B cell (primary cell): ENCODE measurements around the gene CADM1. TPM values are rescaled to one million over a fixed set of nuclear protein-coding genes. Genes with fewer than 3 reads are reported as not detected.

Experiments
- ATAC-seq: fragments of 200-7000 bp; cut with Tn5 transposase; one replicate; pipeline ENCODE4 v1.10.0; 2021; ENCODE audit warnings: low read depth, mild to moderate bottlenecking, moderate number of reproducible peaks, moderate library complexity
- CTCF ChIA-PET: fragments of 350-600 bp; sonication (Branson Sonifier 250); formaldehyde crosslinking; loops from one replicate; lab custom pipeline; 2021; ENCODE audit warnings: antibody characterized with exemption, inconsistent platforms; lab: Charles Lee
- POLR2A ChIA-PET: fragments of 350-600 bp; sonication (Branson Sonifier 250); formaldehyde crosslinking; loops from one replicate; lab custom pipeline; 2021; ENCODE audit warnings: antibody characterized with exemption; lab: Charles Lee
- DNase-seq: peaks from one replicate; pipeline ENCODE4 v3.0.0; 2013
- H2AFZ ChIP-seq: 2 replicates; pipeline ENCODE4 v1.6.1; 2012; ENCODE audit warnings: mild to moderate bottlenecking, low read depth, low read length; ENCODE audit not compliant: insufficient read depth, poor library complexity, severe bottlenecking
- H3K27ac ChIP-seq, 2 donors: 1 replicate in 1 of 2; 2 replicates in 1 of 2; pipeline ENCODE4 v1.5.1; 2012 to 2013; ENCODE audit warnings: low read length in 2 of 2, mild to moderate bottlenecking in 2 of 2, moderate library complexity in 1 of 2
- H3K27me3 ChIP-seq, 4 experiments: fragments of 200-600 bp in 1 of 4; sonication (generic) in 1 of 4; replicated peaks in 1 of 4; 1 replicate in 2 of 4; 2 replicates in 2 of 4; pipeline versions ENCODE4 v1.6.1 to v1.7.0; 2013 to 2016; ENCODE audit warnings: low read length in 3 of 4, mild to moderate bottlenecking in 2 of 4, mixed read lengths in 1 of 4, moderate library complexity in 1 of 4; ENCODE audit not compliant: insufficient read depth in 4 of 4, control insufficient read depth in 3 of 4; ENCODE audit errors: control extremely low read depth in 1 of 4
- H3K36me3 ChIP-seq, 2 experiments: replicated peaks in 1 of 2; 1 replicate in 1 of 2; 2 replicates in 1 of 2; pipeline versions ENCODE4 v1.6.1 to v1.7.1; 2013; ENCODE audit warnings: low read length in 1 of 2; ENCODE audit not compliant: insufficient read depth in 2 of 2, control insufficient read depth in 1 of 2; ENCODE audit errors: control extremely low read depth in 1 of 2, extremely low read depth in 1 of 2
- H3K4me1 ChIP-seq, 2 donors: fragments of 200-600 bp in 1 of 2; sonication (generic) in 1 of 2; 1 replicate in 1 of 2; 2 replicates in 1 of 2; pipeline versions ENCODE4 v1.5.1 to v1.6.1; 2013 to 2017; ENCODE audit warnings: low read length in 2 of 2; ENCODE audit not compliant: control insufficient read depth in 2 of 2, insufficient read depth in 2 of 2
- H3K4me2 ChIP-seq: replicated peaks from 2 replicates; pipeline ENCODE3; 2012; ENCODE audit warnings: mild to moderate bottlenecking, low read depth, low read length; ENCODE audit not compliant: poor library complexity, severe bottlenecking
- H3K4me3 ChIP-seq, 5 experiments: fragments of 200-600 bp in 1 of 5; sonication (generic) in 1 of 5; 1 replicate in 3 of 5; 2 replicates in 2 of 5; pipeline versions ENCODE4 v1.5.1 to v1.7.0; 2011 to 2016; ENCODE audit warnings: low read length in 4 of 5, mild to moderate bottlenecking in 4 of 5, low read depth in 2 of 5, control low read depth in 1 of 5, moderate library complexity in 1 of 5; ENCODE audit not compliant: insufficient read depth in 1 of 5; ENCODE audit errors: control extremely low read depth in 1 of 5, extremely low read depth in 1 of 5
- H3K79me2 ChIP-seq: fragments of 200-600 bp; sonication (generic); one replicate; pipeline ENCODE4 v1.6.0; 2016; ENCODE audit warnings: low read length; ENCODE audit not compliant: control insufficient read depth, insufficient read depth
- H3K9ac ChIP-seq: fragments of 200-600 bp; sonication (generic); 2 replicates; pipeline ENCODE4 v1.6.1; 2017; ENCODE audit warnings: mild to moderate bottlenecking, low read length, moderate library complexity
- H3K9me3 ChIP-seq, 3 donors: one replicate each; pipeline versions ENCODE4 v1.6.1 to v1.7.1; 2013; ENCODE audit warnings: low read length in 2 of 3; ENCODE audit not compliant: control insufficient read depth in 2 of 3, insufficient read depth in 1 of 3; ENCODE audit errors: control extremely low read depth in 1 of 3
- H4K20me1 ChIP-seq: 2 replicates; pipeline ENCODE4 v1.6.0; 2012; ENCODE audit warnings: mild to moderate bottlenecking, low read length; ENCODE audit not compliant: insufficient read depth, control insufficient read depth, poor library complexity, severe bottlenecking
- H3K27ac Mint-ChIP-seq: one replicate; pipeline ENCODE4 v1.8.0; 2021; ENCODE audit warnings: mixed read lengths
- H3K27me3 Mint-ChIP-seq: one replicate; pipeline ENCODE4 v1.8.0; 2021; ENCODE audit warnings: mixed read lengths
- H3K4me1 Mint-ChIP-seq: one replicate; pipeline ENCODE4 v1.8.0; 2021; ENCODE audit warnings: mixed read lengths
- H3K4me3 Mint-ChIP-seq: one replicate; pipeline ENCODE4 v1.8.0; 2021; ENCODE audit warnings: mixed read lengths
- H3K9me3 Mint-ChIP-seq: one replicate; pipeline ENCODE4 v1.8.0; 2022; ENCODE audit warnings: mixed read lengths; ENCODE audit not compliant: insufficient read depth
- CTCF ChIP-seq: fragments of 200-600 bp; IDR thresholded peaks from one replicate; pipeline ENCODE4 v1.8.0; 2022; ENCODE audit warnings: antibody characterized with exemption, mild to moderate bottlenecking
- EZH2 ChIP-seq: IDR thresholded peaks from 2 replicates; pipeline ENCODE4 v1.6.1; 2012; ENCODE audit warnings: borderline replicate concordance, low read depth, mild to moderate bottlenecking, moderate library complexity, low read length; ENCODE audit not compliant: insufficient read depth, poor library complexity, severe bottlenecking
- WGBS: methylation state at CpG from one replicate; pipeline ENCODE4 v1.1.5; 2013; ENCODE audit warnings: missing lambda C conversion rate; ENCODE audit not compliant: insufficient coverage; 5-methylcytosine and 5-hydroxymethylcytosine counted together
- intact Hi-C: fragments of 100-400 bp; cut with micrococcal nuclease; formaldehyde crosslinking; loops from one replicate; pipeline ENCODE4 v1.10.0; 2022
- polyA plus RNA-seq: library from polyadenylated mRNA; depleted of rRNA; stranded (reverse); fragments of >200 nt; gene quantifications from 2 replicates; pipeline ENCODE4 v1.2.3, GENCODE V29; 2012
- total RNA-seq, 2 donors: library from RNA; stranded (reverse); fragments of 120-200 nt in 1 of 2; gene quantifications; 1 replicate in 1 of 2; 2 replicates in 1 of 2; pipeline versions ENCODE4 v1.2.3 to v1.2.4, GENCODE V29; 2013 to 2022

CADM1 gene
- total and polyA plus RNA-seq, 2 donors (not counting 1 experiment from before 2014, with no cell fraction given) = 0.43 to 0.49 TPM

GRCh38 chr11:115180272-115180671, 323.9 kb downstream of the CADM1 start:
- Mint-ChIP-seq H3K4me1 (no peaks in the 10 kb centered on the region), H3K27ac (no peak overlapping the region), H3K4me3 (no peak overlapping the region), H3K27me3 (no peaks in the 10 kb centered on the region), H3K9me3 (no peaks in the 10 kb centered on the region)
- no peak for ATAC-seq
- no peak overlapping the region for H3K4me3 ChIP-seq
- ChIA-PET CTCF (interaction anchor here (1.0 kb wide), 1 partner anchor 11 kb away, joined by 3 read pairs; no protein-coding TSS in a partner anchor), POLR2A (no interaction called here)
- H3K27me3 ChIP-seq = no peaks in the 10 kb centered on the region
- intact Hi-C loops = no loop called here
- no peak overlapping the region for H3K4me2 ChIP-seq
- no peaks in the 10 kb centered on the region for H3K79me2 ChIP-seq
- H3K36me3 ChIP-seq = no peaks in the 10 kb centered on the region
- H3K9me3 ChIP-seq = no peaks in the 10 kb centered on the region
- no peak for DNase-seq
- no peak overlapping the region for H3K27ac ChIP-seq
- 85% methylated on average over 4 of the region's 7 CpGs for WGBS
- H3K9ac ChIP-seq = no peak overlapping the region
- TF ChIP-seq CTCF (no peak), EZH2 (no peak)
- H2AFZ ChIP-seq = no peak overlapping the region
- no peaks in the 10 kb centered on the region for H3K4me1 ChIP-seq
- H4K20me1 ChIP-seq = no peaks in the 10 kb centered on the region

GRCh38 chr11:115179636-115180035, 324.6 kb downstream of the CADM1 start:
- CTCF ChIA-PET = no interaction called here
- no peak overlapping the region for H3K27ac Mint-ChIP-seq
- Histone ChIP-seq H3K9ac (no peak overlapping the region), H3K4me1 (no peaks in the 10 kb centered on the region), H3K4me2 (no peak overlapping the region), H3K36me3 (no peaks in the 10 kb centered on the region), H4K20me1 (no peaks in the 10 kb centered on the region), H3K79me2 (no peaks in the 10 kb centered on the region), H3K27ac (no peak overlapping the region), H3K4me3 (no peak overlapping the region), H3K9me3 (no peaks in the 10 kb centered on the region), H3K27me3 (no peaks in the 10 kb centered on the region), H2AFZ (no peak overlapping the region)
- ATAC-seq (no peak), DNase-seq (no peak)
- TF ChIP-seq EZH2 (no peak), CTCF (no peak)
- H3K4me3 Mint-ChIP-seq = no peak overlapping the region
- H3K4me1 Mint-ChIP-seq = no peaks in the 10 kb centered on the region
- POLR2A ChIA-PET = no interaction called here
- WGBS = no CpG with 5 or more reads among the region's 3 CpGs
- H3K9me3 Mint-ChIP-seq = no peaks in the 10 kb centered on the region
- intact Hi-C loops = no loop called here
- H3K27me3 Mint-ChIP-seq = no peaks in the 10 kb centered on the region
